ENCODE data around the gene RBFOX2.
"Not testable (repeated sequence)": the region's sequence is repeated elsewhere in the genome, so short reads cannot be mapped to it uniquely, and the experiment has no call there.

The RBFOX2 gene

DNA sequence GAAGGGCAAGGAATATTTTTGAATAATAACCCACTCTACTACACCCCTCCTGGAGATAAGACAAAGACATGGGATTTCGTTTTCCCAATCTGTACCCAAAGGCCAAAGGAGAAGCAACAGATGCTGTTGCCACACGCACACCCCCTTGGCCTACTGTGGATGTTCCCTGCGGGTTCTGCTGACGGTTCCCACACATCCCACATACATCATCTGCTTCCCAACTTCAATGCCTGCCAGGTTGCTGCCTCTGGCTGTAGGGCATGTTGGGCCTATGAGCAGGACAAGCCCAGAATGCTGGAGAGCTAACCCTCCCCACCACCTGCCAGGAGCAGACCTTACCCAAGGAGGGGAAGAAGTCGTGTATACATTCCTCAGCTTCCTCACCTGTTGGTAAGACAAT, 13.6 kb upstream of the RBFOX2 start:
- DNase-seq (ENCODE audit: low spot score): no peak

DNA sequence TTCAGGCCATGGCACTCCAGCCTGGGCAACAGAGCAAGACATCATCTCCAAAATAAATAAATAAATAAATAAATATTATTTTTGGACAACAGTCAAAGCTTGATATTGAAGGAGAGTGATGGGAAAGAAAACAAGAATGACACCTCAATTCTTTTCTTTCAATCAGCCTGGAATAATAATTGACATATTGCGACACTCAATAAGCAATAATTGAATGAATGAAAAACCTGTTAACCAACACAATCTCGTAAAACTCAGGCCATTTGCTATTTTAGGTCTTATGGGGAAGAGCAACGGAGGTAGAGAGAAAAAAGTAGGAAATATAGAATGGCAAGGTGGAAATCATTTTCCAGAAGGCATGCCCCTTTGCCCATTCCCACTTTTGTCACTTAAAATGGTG, 10.5 kb upstream of the RBFOX2 start:
- DNase-seq (ENCODE audit: low spot score): no peak

DNA sequence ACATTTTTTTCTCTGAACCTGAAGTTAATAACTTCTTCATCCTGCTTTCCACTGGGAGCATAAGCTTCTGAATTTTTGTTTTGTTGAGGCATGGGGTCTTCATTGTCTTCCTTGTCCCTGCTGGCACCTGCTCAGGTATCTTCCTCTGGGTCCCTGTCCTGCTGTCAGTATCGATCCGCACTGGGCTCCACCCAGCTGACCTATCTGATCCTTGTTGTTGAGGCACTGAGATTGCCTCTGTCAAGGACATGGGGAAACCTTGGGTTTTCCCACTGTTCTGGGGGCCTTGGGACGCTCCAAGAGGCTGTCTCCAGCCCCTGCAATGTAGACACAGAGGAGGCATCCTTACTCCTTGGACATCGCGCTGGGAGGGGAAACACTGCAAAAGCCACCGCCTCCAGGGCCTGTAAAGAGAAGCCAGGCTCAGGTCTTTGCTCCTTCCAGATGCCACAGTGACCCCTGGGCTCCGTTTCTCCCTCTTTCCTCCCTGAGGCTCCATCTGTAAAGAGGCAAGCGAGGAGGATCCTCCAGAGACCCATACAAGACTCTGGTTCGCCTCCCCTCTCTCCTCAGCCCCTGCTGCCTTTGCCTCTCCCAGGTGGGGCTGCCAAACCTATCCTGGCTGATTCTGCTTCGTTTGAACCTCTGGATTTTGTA, 8.6 kb upstream of the RBFOX2 start:
- DNase-seq (ENCODE audit: low spot score): no peak

DNA sequence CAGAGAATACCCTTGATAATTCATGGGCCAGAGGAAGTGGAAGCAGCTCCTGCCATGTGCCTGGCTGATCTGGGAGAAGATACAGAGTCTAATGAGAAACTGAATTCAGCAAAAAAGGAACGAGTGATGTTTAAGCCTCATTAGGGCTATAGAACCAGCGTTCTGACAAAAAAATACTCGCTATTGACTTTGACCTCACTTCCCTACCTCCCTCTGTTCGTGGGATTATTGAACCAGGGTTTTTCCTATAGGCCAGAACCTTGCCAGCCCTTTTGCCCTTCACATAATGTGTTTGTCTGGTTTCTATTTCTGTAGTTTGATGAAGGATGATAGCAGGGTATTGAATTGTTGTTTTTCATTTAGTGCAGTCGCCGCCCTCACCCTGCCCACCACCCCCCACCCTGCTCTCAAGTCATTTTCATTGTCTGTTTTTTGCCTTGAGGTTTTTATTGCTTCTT, 7.6 kb upstream of the RBFOX2 start:
- no peak for DNase-seq (ENCODE audit: low spot score)

DNA sequence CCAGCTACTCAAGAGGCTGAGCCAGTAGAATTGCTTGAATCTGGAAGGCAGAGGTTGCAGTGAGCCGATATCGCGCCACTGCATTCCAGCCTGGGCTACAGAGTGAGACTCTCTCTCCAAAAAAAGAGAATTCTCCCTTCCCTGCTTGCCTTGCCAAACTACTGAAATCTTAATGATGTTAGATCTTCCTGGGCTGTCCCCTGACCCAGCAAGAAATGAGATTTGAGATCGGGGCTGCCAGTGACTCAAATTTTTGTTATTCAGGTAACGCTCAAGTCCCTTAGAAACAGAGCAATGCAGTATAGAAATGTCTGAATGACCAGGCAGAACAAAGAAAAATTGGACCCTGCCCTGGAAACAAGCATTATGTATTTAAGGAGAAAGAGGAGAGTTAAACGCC, 4.0 kb upstream of the RBFOX2 start:
- no peak for DNase-seq (ENCODE audit: low spot score)

DNA sequence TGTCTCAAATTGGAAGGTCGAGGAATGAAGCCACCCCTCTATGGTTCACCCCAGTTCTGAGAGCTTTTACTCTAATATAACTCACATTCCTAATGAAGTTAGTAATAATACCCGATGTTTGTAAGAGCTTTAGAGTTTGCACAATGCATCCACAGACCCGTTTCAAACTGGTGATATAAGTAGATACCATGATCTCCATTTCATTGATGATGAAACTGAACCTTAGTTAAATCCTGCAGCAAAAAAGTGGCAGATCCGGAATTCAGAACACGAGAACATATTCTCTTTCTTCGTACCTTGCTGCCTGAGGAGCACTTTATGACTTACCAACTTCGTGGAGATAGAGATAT, 757 bp upstream of the RBFOX2 start:
- DNase-seq (ENCODE audit: low spot score): no peak

DNA sequence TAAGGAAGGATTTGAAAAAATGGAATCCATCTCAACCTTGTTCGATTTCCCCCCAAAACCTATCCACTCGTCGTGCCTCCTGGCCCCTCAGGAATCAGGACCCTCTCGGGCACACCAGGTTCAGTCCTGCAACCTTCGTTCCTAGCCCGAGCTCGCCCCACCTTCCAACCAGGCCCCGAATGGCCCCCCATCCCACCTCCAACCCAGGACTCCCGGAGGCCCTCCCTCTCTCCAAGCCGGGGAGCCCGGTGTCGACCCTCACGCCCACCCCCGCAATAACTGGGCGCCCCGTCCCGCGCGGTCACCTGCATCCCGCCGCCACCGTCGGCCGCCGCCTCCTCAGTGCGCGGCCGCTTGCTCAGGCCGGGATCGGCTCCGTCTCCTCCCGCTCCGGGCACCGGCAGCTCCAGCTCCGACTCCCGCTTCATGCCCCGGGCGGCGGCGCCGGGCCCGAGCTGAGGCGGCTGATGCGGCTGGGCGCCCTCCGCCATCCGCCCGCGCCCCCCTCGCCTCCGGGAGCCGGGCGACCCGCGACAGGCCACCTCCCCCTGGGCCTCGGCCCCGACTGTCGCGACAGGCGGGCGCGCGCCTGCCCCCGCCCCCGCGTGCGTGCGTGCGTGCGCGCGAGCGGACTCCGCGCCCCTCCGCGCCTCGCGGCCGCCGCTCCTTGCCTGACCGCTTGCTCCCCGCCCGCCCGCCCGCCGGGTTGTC, 534 bp downstream of the RBFOX2 start:
- DNase-seq (ENCODE audit: low spot score): peak; percentile 96

DNA sequence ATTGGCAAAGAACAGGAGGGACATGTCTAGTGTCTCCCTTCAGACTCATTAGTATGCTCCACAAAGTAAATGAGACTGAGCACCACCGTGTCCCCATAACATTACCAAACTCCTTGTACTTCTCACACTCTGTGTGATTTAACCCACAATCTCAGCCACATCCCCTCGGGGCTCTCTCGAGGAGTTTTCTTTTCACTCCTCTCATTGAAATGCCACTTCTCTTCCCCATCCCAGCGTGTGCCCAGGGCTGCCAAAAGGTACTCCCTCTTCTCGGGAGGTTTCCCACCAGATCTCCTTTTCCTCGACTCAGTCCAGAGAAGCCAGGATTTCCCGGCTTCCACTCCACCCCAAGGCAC, 1.1 kb downstream of the RBFOX2 start:
- no peak for DNase-seq (ENCODE audit: low spot score)

DNA sequence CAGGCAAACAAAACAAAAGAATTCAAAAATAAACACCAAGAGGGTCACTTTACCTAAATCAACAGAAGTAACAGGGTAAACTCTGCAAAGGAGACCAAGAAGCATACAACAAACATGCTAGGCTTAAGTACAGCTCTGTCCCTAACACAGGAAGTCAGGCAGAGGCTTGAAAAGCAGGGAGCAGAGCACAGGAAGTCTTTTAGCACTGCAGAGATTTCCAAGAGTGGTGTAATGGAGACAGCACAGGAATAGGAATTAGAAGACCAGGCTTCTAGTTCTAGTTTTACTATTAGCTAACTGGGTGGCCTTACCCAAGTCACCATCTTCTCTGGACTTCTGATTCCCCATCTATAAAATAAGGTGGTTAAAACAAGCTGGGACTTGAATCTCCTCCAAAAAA, 1.9 kb downstream of the RBFOX2 start:
- no peak for DNase-seq (ENCODE audit: low spot score)

DNA sequence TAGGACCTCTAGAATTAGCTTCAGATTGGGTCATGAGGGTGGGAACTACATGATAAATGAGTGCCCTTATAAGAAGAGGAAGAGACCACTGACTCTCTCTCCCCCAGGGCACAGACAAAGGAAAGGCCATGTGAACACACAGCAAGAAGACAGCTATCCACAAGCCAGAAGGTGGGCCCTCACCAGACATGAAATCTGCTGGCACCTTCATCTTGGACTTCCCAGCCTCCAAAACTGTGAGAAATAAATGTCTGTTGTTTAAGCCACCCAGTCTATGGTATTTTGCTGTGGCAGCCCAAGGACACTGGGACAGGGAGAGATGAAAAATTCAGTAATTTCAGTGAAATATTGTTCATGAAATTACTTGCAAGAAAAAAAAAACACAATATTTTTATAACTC, 5.9 kb downstream of the RBFOX2 start:
- DNase-seq (ENCODE audit: low spot score): no peak

DNA sequence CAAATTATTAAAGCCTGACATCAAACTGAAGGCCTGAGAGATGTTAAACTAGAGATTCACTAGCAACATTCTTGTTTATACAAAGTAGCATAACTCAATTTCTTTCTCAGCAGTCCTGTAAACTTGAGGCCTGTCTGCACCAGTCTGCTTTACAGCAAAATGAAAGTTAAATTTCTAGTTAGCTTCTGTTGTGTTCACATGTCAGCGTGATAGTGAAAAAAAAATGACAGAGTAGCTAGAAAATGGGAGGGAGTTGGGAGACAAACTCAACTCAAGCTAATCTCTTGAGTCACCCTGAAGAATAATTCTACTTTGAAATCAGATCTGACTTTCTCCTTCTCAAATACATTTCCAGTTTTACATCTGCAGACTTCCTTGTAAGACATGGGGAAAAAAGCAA, 6.5 kb downstream of the RBFOX2 start:
- no peak for DNase-seq (ENCODE audit: low spot score)

DNA sequence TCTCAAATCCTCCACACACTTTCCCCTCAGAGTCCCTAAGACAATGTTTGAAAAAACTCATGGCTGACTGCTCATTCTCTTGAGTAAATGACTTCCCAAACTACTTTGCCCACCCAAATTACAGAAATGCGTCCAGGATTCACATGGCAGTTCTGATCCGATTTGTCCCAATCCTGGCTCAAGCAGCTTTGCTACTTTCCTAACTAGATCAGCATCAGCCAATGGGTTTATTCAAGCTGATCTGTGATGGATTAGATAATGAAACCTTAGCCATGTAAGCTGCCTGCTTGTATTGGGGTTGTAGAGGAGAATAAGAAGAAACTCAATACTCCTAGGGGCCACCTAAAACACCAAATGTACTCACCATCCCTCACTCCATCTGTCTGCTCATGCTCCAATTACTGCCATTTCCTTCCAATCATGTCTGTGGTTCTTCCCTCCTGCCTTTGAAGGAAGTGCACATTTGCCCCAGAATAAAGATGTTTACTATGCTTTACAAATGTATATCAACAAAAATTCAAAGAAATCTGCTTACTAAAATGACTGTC, 6.9 kb downstream of the RBFOX2 start:
- DNase-seq (ENCODE audit: low spot score): no peak

DNA sequence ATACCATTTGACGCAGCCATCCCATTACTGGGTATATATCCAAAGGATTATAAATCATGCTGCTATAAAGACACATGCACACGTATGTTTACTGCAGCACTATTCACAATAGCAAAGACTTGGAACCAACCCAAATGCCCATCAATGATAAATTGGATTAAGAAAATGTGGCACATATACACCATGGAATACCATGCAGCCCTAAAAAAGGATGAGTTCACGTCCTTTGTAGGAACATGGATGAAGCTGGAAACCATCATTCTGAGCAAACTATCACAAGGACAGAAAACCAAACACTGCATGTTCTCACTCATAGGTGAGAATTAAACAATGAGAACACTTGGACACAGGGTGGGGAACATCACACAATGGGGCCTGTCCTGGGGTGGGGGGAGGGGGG, 7.8 kb downstream of the RBFOX2 start:
- DNase-seq (ENCODE audit: low spot score): not testable (repeated sequence)

DNA sequence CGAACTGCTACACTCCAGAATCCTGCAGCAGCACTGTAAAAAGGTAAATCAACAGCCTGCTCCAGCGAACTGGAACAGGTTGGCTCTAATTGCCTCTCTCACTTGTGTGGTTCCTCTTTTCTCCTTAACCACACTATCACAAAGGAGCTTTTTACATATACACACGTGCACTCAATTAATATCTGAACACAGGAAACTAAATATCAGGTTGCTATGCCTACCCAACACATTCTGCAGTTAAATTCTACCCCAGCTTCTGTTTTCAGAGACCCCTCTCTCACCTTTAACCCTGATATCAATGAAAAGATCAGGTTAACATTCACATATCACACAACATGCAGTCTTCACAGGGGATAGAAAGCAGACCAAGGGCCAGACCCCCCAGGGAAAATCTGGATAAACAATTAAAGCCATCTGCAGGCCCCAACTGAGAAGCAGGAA, 11.0 kb downstream of the RBFOX2 start:
- no peak for DNase-seq (ENCODE audit: low spot score)

DNA sequence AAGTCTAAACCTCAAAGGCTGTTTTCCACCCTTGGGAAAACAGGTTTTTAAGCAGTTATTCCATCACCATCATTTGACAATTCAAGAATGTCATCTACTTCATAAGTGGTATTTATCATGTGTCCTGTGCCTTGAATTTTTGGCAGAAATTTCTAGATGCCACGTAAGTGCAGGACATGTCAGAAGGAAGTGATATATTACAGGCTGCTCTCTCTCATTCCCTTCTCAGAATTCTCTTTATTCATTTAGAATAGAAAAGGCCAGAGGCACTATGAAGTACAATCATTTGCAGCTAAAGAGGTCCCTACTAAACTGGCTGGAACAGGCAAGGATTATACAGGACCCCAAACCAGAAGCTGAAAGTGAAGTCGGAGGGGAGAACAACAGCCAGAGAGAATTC, 11.9 kb downstream of the RBFOX2 start:
- no peak for DNase-seq (ENCODE audit: low spot score)

DNA sequence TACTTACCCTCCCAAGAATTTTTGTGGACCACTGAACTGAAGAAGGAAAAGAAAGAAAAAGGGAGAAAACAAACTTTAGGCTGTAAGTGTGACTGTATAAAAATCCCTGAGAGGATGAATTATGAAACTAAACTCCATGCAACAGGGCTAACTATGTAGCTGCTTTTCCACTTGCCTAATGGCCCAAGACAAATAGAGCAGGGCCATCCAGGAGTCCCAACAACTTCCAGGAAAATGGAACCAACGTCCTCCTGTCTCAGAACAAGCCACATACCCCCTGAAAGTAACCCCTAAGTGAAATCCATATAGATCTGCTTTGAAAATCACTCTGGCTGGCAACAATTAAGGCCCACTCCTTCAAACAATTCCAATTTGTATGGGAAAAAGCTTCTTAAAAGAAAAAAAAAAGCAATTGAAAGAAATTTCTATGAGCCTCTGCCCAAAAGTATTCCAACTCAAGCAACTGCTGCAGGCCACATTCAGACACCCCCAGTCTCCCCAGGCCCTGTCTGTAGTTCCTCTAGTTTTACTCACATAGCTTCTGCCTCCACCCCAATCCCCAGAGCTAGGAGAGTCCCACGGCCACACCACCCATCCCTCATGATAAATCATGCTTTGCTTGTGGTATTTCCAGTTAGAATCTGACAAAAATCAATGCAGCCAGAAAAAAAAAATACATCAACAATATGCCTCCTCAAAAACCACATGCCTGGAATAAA, 12.7 kb downstream of the RBFOX2 start:
- no peak for DNase-seq (ENCODE audit: low spot score)

DNA sequence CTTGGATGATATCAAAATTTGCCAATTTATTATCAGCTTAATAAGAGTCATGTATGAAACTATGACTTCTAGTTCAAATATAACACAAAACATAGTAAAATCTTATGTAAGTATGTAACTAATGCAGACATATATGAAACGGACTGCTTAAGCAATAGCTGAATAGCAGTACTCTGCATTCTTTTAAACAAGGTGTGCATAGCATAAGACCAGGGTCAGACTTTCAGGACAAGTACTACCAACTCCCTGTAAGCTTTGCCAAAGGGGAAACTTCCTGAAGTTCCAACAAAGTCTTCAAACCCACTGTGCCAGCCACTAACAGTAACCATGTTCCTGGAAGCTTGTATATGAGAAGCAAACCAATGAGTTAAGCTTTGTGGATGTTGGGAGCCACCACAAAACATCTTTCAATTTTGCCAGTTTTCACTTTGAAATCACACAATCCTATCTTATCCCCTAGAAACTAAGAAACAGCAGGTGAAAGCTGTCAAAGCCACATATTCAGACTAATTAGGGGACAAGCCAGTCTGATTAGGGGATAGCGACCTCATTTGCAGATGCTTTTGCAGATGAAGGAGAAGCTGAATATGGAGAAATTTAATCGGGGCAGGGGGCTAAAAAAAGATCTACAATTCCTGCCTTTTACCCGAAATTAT, 13.3 kb downstream of the RBFOX2 start:
- DNase-seq (ENCODE audit: low spot score): no peak

DNA sequence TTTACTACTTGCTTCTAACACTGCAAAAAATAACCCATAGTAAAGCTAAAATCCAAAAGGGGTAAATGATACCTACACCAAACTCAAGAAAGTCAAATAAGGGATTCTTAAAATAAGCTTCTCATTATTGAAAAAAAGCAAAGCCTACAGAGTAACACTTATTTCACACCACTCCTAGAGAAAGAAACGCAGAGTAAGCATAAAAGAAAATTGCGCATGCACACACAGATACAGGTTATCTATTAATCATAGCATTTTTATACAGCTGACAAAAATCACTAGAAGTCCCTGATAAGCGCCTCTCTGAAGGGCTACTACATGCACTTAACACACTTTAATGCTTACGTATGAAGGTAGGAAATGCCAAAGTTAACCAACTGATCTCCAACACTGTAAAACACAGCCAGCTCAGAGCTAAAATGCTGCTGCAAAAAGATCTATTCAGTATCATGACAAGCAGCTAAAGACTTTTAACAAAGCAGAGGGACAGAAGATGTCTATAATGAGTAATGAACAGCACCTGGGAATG, 14.0 kb downstream of the RBFOX2 start:
- no peak for DNase-seq (ENCODE audit: low spot score)

DNA sequence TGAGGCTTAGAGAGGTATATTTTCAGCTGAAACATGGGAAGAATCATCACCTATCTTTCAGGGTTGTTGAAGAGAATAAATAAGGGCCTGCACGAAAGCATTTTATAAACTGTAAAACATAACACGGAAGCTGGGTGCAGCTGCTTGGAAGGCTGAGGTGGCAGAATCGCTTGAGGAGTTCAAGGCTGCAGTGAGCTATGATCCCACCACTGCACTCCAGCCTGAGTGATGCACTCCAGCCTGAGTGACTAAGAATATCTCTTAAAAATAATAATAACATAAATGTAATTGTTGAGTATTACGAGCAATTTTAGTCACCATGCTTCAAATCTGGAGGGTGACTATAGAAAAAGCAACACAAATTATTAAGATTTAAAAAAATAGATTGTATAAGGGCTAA, 16.3 kb downstream of the RBFOX2 start:
- no peak for DNase-seq (ENCODE audit: low spot score)

DNA sequence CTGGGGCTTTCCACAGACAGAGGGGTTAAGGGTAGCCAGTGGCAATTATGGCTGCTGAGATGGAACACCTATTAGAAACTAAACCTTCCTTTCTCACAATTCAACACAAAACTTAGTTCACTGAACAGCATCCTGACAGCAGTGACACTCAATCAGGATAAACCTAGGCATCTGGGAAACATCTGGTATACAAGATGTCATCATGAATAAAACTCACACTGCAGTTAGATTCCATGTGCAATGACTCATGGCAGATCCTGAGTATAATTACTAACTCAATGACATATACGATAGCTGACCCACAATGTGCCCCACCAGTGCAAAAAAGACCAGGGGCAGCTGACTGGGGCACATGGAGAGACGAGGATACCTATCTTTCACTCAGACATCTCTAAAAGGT, 17.7 kb downstream of the RBFOX2 start:
- no peak for DNase-seq (ENCODE audit: low spot score)

DNA sequence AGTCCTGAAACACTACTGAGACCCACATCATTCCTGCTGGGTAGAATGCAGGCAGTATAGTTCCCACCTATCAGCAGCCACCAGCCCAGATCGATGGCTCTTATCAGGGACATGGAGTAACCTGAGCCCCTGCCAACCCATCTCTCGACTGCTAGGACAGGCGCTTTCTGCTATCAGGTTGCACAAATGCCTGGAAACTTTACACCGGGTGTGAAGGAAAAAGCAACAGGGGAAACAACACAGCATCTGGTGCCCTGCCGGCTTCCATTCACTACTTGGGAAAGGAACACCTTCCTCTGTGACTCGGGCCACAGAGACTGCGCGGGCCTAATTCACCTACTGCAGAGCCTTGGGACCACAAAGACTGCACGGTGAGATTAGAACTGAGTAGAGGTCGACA, 18.5 kb downstream of the RBFOX2 start:
- DNase-seq (ENCODE audit: low spot score): peak; percentile 47

DNA sequence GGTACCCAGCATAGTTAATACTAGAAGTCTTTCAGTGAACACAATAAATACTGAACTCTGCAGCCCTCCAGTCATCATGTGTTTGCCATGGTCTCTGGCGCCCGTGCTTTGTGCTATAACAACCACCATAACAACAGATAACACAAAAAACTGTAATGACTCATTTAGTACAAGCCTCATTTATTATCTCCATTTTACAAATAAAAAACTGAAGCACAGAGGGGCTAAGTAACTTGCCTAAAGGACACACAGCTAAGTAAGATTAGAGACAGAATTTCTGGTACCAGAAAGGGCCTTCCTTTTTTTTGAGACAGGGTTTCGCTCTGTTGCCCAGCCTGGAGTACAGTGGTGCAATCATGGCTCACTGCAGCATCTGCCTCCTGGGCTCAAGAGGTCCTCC, 19.5 kb downstream of the RBFOX2 start:
- no peak for DNase-seq (ENCODE audit: low spot score)
